HUDEP-2 (cell line): ENCODE data around the gene ENTPD2.

Experiments
- DNase-seq, 76 experiments: peaks; one replicate each; lab custom pipeline; 2025; ENCODE audit not compliant: unreplicated experiment in 76 of 76; lab: John Stamatoyannopoulos, UW

The ENTPD2 gene

GRCh38 chr9:137006116-137007003, 47.5 kb downstream of the ENTPD2 start:
- no peak for DNase-seq

DNA sequence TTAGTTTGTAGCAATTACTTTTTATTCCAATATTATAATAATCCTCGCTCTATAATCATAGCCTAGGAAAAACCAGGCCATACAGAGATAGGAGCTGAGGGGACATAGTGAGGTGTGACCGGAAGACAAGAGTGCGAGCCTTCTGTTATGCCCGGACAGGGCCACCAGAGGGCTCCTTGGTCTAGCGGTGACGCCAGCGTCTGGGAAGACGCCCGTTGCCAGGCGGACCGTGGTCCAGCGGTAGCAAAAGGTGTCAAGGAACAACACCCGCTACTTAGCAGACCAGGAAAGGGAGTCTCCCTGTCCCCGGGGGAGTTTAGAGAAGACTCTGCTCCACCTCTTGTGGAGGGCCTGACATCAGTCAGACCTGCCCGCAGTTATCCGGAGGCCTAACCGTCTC, 49.6 kb downstream of the ENTPD2 start:
- DNase-seq: peak in 20 of 76 experiments; percentile 15 to 48 (median 26)

DNA sequence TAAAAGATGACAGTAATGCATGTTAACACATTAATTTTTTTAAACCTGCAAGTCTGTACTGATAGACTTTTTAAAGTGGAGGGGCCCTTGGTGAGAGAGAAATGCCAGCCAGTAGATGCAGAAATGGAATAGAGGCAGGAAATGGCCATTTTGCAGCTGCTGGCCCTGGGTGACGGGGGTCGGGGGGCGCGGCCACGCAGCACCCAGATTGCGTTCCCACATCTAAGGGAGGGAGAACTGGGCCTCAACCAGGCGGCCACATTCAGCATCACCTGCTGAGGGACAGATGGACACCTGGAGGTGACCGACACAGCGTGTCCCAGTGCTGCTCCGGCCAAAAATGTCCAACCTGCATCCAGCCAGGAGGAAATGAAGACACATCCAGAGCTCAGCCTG, 51.2 kb downstream of the ENTPD2 start:
- DNase-seq: no peak

DNA sequence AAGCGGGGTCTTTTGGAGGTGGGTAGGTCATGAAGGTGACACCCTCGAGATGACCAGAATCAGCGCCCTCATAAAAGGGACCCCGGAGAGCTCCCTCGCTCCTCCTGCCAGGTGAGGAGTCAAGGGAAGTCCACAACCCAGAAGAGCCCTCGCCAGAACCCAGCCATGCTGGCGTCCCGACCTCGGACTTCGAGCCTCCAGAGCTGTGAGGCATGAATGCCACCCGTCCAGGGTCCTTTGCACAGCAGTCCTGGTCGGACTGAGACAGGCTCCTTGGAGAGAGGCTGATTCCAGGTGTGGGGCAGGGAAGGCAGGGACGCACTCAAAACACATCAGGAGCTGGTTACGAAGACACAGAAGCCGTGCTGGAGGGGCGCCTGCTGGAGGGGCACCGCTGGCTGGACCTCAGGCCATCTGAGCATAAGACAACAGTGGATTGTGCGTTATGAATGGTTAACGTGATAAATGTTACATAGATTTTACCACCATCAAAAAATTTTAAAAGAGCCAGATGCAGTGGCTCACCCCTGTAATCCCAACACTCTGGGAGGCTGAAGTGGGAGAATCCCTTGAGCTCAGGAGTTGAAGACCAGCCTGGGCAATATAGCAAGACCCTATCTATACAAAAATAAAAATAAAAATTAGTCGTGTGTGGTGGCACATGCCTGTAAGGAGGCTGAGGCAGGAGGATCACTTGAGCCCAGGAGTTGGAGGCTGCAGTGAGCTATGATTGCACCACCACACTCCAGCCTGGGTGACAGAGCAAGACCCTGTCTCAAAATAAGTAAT, 51.8 kb downstream of the ENTPD2 start:
- DNase-seq: no peak

DNA sequence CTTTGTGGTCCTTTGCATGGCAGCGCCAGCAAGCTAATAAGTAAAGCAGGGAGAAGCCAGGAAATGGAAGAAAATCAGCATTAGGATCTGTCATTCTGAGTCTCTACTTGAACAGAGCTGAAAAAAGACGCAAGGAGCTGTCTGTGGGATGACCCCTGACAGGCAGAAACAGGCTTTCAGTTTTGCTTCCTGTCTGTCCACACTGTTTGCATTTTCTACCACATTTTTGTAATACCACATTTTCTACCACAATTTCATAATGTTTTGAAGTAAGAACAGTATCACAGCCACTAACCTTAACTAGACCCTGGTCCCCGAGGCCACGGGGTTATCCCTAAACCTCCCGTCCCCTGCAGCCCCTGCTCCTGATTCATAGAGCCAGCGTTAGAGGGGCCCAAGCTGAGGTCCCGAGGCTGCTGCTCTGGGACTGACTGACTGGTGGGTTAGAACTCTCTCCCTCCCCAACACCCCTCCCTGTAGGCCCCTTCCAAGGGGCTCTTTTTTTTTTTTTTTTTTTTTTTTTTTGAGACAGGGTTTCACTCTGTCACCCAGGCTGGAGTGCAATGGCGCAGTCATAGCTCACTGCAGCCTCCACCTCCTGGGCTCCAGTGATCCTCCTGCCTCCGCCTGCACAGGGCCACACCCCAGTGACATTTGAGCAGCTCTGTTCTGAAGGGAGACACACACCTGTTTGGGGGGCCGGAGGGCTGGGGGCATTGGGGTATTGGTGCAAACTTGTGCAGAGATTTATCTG, 53.5 kb downstream of the ENTPD2 start:
- DNase-seq: no peak
